ENCODE measurements around the gene CIZ1.
"Not testable (repeated sequence)": the region's sequence is repeated elsewhere in the genome, so short reads cannot be mapped to it uniquely, and the experiment has no call there.

CIZ1 gene

DNA sequence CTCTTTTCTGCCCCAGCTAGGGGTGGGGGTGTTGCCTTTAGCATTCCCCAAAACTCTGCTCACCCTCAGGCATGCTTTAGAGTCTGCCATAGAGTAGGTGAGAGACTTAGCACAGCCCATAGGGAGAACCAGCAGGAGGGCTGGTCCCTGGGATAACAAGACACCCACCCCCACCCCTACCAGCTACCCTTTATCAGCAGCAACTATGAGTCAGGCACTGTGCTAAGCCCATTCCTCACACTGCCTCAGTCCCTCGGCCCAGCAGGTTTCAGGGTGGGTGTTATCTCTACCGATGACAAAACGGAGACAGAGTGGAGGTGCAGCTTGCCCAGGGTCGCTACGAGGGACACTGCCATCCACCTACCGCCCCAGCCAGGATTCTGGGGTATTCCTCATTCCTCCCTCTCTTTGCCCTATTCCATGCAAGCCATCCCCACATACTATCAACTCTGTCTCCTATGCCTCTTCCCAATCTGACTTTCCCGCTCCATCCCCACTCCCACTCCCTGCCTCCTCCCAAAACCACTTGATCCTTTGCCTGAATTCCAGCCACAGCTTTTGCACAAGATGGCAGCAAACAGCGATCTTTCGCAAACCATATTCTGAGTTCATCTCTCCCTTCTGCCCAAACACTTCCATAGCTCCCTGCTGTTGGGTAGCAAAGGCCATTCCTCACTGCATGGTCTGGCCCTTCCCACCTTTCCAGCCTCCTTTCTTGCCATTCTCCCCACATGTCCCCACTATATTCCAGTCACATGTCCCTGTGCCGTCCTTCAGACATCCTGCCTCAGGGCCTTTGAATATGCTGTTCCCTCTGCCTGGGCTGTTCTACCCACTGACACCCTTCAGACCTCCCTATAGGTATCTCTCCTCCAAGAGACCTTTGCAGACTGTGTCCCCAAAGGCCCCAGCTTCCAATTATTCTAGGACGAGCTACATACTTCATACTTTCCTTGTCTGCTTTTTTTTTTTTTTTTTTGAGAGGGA, 5.1 kb downstream of the CIZ1 start:
- no peak for DNase-seq

GRCh38 chr9:128182893-128183588, 8.3 kb downstream of the CIZ1 start:
- DNase-seq = no peak

- DNase-seq = not testable (repeated sequence)
Measured at GRCh38 chr9:128181480-128181879, 9.9 kb downstream of the CIZ1 start.

DNA sequence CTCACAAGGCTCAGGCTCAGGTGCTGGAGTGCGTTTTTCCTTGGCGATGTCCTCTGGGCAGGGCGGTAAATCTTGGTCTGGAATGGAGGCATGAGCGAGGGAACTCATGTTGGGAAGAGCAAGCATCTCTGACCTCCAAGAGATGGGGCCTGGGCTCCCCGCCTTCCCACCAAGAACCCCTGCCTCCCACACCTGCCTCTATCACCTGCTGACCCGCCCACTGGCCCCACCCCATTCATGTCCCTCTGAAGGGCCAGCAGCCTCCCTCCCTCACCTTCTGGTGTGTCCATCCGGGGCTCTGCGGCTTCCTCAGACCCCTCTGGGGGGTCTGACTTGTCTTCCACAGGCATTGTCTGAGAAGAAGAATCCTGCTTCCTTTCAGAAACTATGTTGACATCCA, 10.9 kb downstream of the CIZ1 start:
- DNase-seq = no peak

DNA sequence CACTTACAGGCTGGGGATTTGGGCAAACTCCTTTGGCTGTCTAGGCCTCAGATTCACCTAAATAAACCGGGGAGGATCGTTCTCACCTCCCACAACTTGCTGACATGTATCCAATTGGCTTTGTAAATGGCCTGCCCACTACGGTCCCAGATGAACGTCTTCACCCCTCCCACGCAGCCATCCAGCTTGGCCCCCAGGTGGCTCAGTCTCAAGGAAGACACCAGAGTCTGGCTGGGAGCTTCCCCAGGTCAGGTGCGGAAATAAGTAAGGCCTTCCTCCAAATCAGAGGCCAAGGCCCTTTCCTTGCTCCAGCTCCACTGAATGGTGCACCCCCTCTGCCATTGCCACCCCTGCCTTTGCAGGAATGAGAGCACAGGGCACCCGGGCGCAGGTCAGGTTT, 11.4 kb downstream of the CIZ1 start:
- no peak for DNase-seq

- DNase-seq = no peak
Measured at GRCh38 chr9:128178806-128179431, 12.5 kb downstream of the CIZ1 start.

DNA sequence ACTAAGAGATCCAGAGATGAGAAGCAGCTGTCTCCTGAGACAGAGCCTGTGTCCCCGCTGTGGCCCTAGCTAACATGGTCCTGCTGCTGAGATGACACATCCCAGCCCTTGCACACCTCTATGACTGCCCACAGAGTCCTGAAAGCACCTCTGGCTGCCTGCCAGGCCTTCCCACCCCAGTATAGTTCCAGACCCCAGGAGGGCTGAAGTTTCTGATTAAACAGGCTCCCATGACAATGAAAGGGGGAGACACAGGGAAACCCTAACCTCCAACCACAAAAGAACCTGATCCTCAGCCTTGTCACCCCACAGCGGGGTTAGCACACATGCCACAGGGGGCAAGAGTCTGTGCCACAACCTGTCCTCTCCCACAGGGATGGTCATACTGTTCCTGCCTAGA, 15.6 kb downstream of the CIZ1 start:
- DNase-seq = no peak

- no peak for DNase-seq
Measured at GRCh38 chr9:128175102-128175563, 16.2 kb downstream of the CIZ1 start.

DNA sequence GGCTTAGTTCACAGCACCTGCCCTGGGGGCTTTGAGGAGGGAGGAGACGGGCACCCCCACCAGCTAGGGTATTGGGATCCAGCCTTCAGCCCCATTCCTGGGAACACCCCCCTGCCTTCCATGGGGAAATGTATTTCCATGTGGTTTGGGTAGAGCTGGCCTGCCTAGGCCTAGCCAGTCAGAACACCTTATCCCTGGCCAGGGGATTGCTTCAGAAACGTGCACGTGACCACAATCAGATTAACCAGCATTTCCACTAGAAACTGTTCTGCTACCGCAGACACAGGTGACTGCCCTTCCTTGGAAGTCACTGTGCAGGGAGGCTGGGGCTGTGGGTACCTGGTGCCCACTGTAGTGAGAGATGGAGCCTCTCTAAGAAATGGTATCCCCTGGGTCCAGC, 17.3 kb downstream of the CIZ1 start:
- DNase-seq = no peak

- DNase-seq = no peak
Measured at GRCh38 chr9:128169925-128170324, 21.4 kb downstream of the CIZ1 start.

DNA sequence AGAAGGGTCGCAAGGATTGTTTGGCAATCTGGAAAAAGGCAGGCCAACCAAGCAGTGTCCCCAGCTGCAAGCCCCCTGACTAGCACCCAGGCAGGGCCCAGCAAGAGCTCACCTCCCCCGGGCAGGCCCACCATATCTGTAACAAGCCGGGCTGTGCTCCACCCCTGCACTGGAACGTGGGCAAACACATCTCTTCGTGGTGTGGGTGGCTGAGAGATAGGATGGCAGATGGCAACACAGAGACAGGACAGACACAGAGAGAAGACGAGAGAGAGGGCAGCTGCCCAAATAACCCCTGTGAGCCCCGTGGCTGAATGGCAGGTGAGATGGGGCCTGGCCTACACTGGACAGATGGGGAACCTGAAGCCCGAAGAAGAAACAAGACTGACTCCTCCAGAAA, 21.9 kb downstream of the CIZ1 start:
- DNase-seq = peak; percentile 70

DNA sequence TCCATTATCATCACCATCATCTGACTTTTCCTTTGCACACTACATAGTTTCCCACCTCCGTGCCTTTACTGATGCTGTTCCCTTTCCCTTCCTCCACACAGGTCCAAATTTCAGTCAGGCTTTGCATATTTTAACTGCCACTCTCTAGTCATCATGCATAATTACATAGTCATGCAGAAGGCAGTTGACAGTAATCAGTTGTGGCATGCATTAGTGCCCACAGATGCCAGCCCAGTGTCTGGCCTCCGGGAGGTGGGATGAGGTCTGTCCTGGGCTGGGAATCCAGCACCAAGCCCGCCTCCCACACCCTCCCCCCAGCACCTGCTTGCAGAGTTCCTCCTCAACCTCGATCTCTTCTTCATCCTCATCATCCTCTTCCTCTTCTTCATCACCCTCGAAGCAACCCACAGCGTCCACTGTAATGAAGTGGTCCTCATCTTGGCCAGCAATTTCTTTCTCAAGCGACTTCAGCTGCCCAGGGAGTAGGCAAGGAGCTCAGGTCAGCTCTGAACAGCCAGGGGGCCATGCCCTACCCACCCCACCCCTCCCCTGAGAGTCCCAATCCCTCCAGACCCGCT, 22.6 kb downstream of the CIZ1 start:
- DNase-seq = peak; percentile 48

DNA sequence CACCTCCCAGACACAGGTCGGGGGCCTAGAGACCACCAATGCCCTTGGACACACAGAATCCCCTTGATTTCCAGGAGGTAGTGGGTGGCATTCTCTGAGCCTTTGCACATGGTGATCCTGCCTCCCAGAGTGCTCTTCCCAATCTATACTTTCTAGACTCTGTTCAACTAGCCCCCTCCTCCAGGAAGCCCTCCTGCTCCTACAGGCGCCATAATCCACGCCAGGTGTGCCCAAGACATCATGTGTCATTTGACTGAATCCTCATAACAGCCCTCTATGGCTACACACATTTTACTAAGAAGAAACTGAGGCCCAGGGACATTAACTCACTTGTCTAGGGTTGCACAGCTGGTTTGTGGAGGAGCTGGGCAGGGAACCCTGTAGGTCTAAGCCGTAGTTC, 24.2 kb downstream of the CIZ1 start:
- DNase-seq = no peak

DNA sequence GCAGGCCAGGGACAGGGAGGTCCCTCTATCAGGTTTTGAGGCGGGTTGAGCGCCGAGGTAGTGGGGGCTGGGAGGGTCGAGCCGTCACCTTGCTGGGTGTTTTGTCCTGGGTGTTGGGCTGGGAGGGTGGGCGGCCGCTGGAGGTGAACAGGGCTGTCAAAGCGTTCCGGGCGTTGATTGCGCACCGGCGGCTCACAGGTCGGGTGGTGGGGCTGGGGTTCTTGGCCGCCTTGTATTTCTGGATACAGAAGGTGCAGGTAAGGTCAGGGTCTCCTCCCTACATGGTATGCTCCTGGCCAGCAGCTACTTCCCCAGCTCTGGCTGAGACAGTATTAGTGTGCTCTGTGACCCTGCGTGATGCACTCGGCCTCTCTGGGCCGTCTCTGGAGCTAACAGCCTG, 25.2 kb downstream of the CIZ1 start:
- no peak for DNase-seq

DNA sequence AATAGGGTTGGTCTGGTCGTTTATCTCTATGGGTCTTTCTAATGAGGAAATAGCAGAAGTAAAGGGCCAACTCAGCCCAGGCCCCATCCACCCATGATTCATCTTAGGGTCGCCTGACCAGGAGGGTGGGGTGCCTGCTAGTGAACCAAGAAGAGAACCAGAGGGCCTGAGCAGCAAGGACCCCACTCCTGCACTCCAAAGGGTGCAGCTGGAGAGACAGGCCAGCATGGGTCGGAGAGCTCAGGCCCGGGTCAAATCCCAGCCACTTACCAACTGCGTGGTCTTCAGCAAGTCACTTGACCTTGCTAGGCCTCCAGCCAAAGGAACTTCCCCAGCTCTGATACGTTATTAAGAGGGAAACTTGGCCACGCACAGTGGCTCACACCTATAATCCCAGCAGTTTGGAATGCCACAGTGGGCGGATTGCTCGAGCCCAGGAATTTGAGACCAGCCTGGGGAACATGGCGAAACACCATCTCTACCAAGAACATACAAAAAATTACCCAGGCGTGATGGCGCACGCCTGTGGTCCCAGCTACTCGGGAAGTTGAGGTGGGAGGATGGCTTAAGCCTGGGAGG, 27.0 kb downstream of the CIZ1 start:
- no peak for DNase-seq

- no peak for DNase-seq
Measured at GRCh38 chr9:128163523-128164306, 27.7 kb downstream of the CIZ1 start.

DNA sequence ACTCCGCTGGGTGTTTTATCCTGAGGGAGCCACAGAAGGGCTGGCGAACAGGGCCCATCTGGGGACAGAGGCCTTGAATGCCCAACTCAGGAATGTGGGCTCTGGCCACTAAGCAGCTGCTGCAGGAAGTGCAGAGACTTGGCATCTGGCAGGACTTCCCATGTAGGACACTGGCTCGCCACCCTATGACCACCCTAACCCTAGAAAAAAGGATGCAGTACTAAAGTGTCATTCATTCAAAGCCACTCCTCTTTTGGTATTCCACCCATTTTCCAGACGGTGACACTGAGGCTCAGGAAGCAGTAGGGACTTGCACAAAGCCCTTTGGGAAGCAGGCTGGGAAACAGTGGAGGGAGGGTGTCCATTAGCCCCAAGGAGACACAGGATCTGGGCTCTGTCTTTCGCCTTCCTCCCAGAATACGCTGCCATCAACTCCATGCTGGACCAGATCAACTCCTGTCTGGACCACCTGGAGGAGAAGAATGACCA, 28.3 kb downstream of the CIZ1 start:
- DNase-seq = no peak

- no peak for DNase-seq
Measured at GRCh38 chr9:128162215-128163026, 29.0 kb downstream of the CIZ1 start.

- no peak for DNase-seq
Measured at GRCh38 chr9:128161215-128161902, 30.0 kb downstream of the CIZ1 start.

DNA sequence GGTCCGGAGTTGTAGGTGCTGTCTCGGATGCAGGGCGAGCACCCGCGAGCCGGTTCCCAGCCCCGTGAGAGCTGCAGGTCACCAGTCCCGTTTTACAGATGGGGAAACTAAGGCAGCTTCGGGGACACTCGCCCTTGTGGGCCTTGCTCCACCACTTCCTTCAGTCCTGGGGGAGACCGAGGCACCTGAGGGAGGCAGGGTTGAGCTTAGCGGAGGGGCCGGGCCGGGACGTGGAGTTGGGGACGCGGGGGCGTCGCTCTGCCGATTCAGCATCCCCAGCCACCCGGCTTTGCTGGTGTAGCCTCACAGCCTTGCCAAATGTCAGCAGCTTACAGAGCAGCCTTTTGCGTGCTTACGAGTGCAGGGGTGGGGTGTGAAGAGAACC, 30.8 kb downstream of the CIZ1 start:
- peak; percentile 47 for DNase-seq
